ENCODE data around the gene RGS8.

Gene RGS8

GRCh38 chr1:182668521-182669054 is 15.8 kb downstream of the RGS8 start:
- H3K27ac Mint-ChIP-seq = no peak overlapping the region

GRCh38 chr1:182667848-182668505 is 16.4 kb downstream of the RGS8 start:
- Mint-ChIP-seq H3K27me3 (peaks cover 67% of the 10 kb centered on the region), H3K27ac (no peak overlapping the region), H3K9me3 (no peaks in the 10 kb centered on the region), H3K4me3 (no peak overlapping the region), H3K4me1 (peaks cover 12% of the 10 kb centered on the region)
- ATAC-seq (no peak), DNase-seq (no peak)

More at GRCh38 chr1:182668521-182669054, 15.8 kb downstream of the RGS8 start:
- peaks cover 12% of the 10 kb centered on the region for H3K4me1 Mint-ChIP-seq
- ATAC-seq = no peak
- no peak for DNase-seq
- peaks cover 62% of the 10 kb centered on the region for H3K27me3 Mint-ChIP-seq
- H3K9me3 Mint-ChIP-seq = no peaks in the 10 kb centered on the region
- no peak overlapping the region for H3K4me3 Mint-ChIP-seq

GRCh38 chr1:182666706-182667105 is 17.7 kb downstream of the RGS8 start:
- DNase-seq = no peak
- Mint-ChIP-seq H3K9me3 (no peaks in the 10 kb centered on the region), H3K4me3 (no peak overlapping the region), H3K27ac (no peak overlapping the region), H3K4me1 (peaks cover under 1% of the 10 kb centered on the region), H3K27me3 (peaks cover 67% of the 10 kb centered on the region)
- ATAC-seq = no peak

GRCh38 chr1:182664296-182664695 is 20.1 kb downstream of the RGS8 start:
- peaks cover 59% of the 10 kb centered on the region for H3K27me3 Mint-ChIP-seq
- H3K4me1 Mint-ChIP-seq = no peaks in the 10 kb centered on the region
- H3K27ac Mint-ChIP-seq = no peak overlapping the region
- no peak for ATAC-seq
- no peaks in the 10 kb centered on the region for H3K9me3 Mint-ChIP-seq
- no peak for DNase-seq
- H3K4me3 Mint-ChIP-seq = no peak overlapping the region

- ATAC-seq (no peak), DNase-seq (no peak)
- Mint-ChIP-seq H3K27ac (no peak overlapping the region), H3K4me1 (no peaks in the 10 kb centered on the region), H3K4me3 (no peak overlapping the region), H3K27me3 (peaks cover 61% of the 10 kb centered on the region), H3K9me3 (no peaks in the 10 kb centered on the region)
Observed at GRCh38 chr1:182662956-182663355, 21.4 kb downstream of the RGS8 start.

- DNase-seq = no peak
- no peak for ATAC-seq
- no peaks in the 10 kb centered on the region for H3K9me3 Mint-ChIP-seq
- no peak overlapping the region for H3K27ac Mint-ChIP-seq
- peaks cover 68% of the 10 kb centered on the region for H3K27me3 Mint-ChIP-seq
- no peaks in the 10 kb centered on the region for H3K4me1 Mint-ChIP-seq
- no peak overlapping the region for H3K4me3 Mint-ChIP-seq
Observed at GRCh38 chr1:182662121-182662890, 22.1 kb downstream of the RGS8 start.

GRCh38 chr1:182658055-182658454 is 26.3 kb downstream of the RGS8 start:
- DNase-seq (no peak), ATAC-seq (no peak)
- Mint-ChIP-seq H3K4me3 (no peak overlapping the region), H3K27ac (no peak overlapping the region), H3K27me3 (peaks cover 46% of the 10 kb centered on the region), H3K9me3 (no peaks in the 10 kb centered on the region), H3K4me1 (no peaks in the 10 kb centered on the region)

GRCh38 chr1:182656842-182657397 is 27.5 kb downstream of the RGS8 start:
- H3K9me3 Mint-ChIP-seq = no peaks in the 10 kb centered on the region
- DNase-seq = no peak
- no peak for ATAC-seq
- no peaks in the 10 kb centered on the region for H3K4me1 Mint-ChIP-seq
- peaks cover 35% of the 10 kb centered on the region for H3K27me3 Mint-ChIP-seq
- H3K27ac Mint-ChIP-seq = peak overlapping the region in 1 of 2 donors; percentile 74
- no peak overlapping the region for H3K4me3 Mint-ChIP-seq

GRCh38 chr1:182653986-182654385 is 30.4 kb downstream of the RGS8 start:
- H3K9me3 Mint-ChIP-seq = no peaks in the 10 kb centered on the region
- H3K4me1 Mint-ChIP-seq = peaks cover 9% of the 10 kb centered on the region
- peaks cover 21% of the 10 kb centered on the region for H3K27me3 Mint-ChIP-seq
- no peak for DNase-seq
- no peak overlapping the region for H3K27ac Mint-ChIP-seq
- H3K4me3 Mint-ChIP-seq = no peak overlapping the region
- no peak for ATAC-seq

- Mint-ChIP-seq H3K27ac (no peak overlapping the region), H3K9me3 (no peaks in the 10 kb centered on the region), H3K4me3 (no peak overlapping the region), H3K27me3 (peaks cover 25% of the 10 kb centered on the region), H3K4me1 (peaks cover 12% of the 10 kb centered on the region)
- no peak for DNase-seq
- no peak for ATAC-seq
Observed at GRCh38 chr1:182652933-182653332, 31.5 kb downstream of the RGS8 start.

- Mint-ChIP-seq H3K27ac (no peak overlapping the region), H3K27me3 (peaks cover 12% of the 10 kb centered on the region), H3K9me3 (no peaks in the 10 kb centered on the region), H3K4me1 (peaks cover 14% of the 10 kb centered on the region), H3K4me3 (no peak overlapping the region)
- no peak for ATAC-seq
- DNase-seq = no peak
Observed at GRCh38 chr1:182651339-182651724, 33.1 kb downstream of the RGS8 start.

GRCh38 chr1:182650678-182651338 is 33.6 kb downstream of the RGS8 start:
- H3K4me3 Mint-ChIP-seq = no peak overlapping the region
- DNase-seq (no peak), ATAC-seq (peak; percentile 64)
- H3K27me3 Mint-ChIP-seq = peaks cover 13% of the 10 kb centered on the region
- H3K27ac Mint-ChIP-seq = no peak overlapping the region
- no peaks in the 10 kb centered on the region for H3K9me3 Mint-ChIP-seq
- peaks cover 14% of the 10 kb centered on the region for H3K4me1 Mint-ChIP-seq

- Mint-ChIP-seq H3K4me3 (no peak overlapping the region), H3K9me3 (peaks cover 0 to 4% of the 10 kb centered on the region in 2 donors), H3K4me1 (peaks cover 14% of the 10 kb centered on the region), H3K27ac (no peak overlapping the region), H3K27me3 (peaks cover 25% of the 10 kb centered on the region)
- DNase-seq = no peak
- no peak for ATAC-seq
Observed at GRCh38 chr1:182649041-182649440, 35.3 kb downstream of the RGS8 start.

GRCh38 chr1:182646739-182647138 is 37.6 kb downstream of the RGS8 start:
- Mint-ChIP-seq H3K9me3 (peaks cover 0 to 9% of the 10 kb centered on the region in 2 donors), H3K27me3 (peaks cover 33% of the 10 kb centered on the region), H3K4me1 (peaks cover 14% of the 10 kb centered on the region), H3K27ac (no peak overlapping the region), H3K4me3 (no peak overlapping the region)
- no peak for DNase-seq
- no peak for ATAC-seq

- DNase-seq (no peak), ATAC-seq (no peak)
- Mint-ChIP-seq H3K27me3 (peaks cover 39% of the 10 kb centered on the region), H3K4me1 (peaks cover 5% of the 10 kb centered on the region), H3K4me3 (no peak overlapping the region), H3K27ac (no peak overlapping the region), H3K9me3 (peaks cover 0 to 9% of the 10 kb centered on the region in 2 donors)
Observed at GRCh38 chr1:182644886-182645285, 39.5 kb downstream of the RGS8 start.

Measured in stimulated activated naive CD8-positive, alpha-beta T cell treated with anti-CD3 and anti-CD28 coated beads, Interleukin-15, amount 100 ng/mL, for 72 hours (primary cell).